NCI-H2196 (cell line): ENCODE results near the gene MPDU1.
A peak's percentile ranks its signal among the peaks of the same experiment; 100 is the strongest.
"Not testable (repeated sequence)": the region's sequence is repeated elsewhere in the genome, so short reads cannot be mapped to it uniquely, and the experiment has no call there.

Source experiments
- DNase-seq: peaks from one replicate; lab custom pipeline; 2025; ENCODE audit not compliant: unreplicated experiment; lab: John Stamatoyannopoulos, UW

Gene MPDU1

DNA sequence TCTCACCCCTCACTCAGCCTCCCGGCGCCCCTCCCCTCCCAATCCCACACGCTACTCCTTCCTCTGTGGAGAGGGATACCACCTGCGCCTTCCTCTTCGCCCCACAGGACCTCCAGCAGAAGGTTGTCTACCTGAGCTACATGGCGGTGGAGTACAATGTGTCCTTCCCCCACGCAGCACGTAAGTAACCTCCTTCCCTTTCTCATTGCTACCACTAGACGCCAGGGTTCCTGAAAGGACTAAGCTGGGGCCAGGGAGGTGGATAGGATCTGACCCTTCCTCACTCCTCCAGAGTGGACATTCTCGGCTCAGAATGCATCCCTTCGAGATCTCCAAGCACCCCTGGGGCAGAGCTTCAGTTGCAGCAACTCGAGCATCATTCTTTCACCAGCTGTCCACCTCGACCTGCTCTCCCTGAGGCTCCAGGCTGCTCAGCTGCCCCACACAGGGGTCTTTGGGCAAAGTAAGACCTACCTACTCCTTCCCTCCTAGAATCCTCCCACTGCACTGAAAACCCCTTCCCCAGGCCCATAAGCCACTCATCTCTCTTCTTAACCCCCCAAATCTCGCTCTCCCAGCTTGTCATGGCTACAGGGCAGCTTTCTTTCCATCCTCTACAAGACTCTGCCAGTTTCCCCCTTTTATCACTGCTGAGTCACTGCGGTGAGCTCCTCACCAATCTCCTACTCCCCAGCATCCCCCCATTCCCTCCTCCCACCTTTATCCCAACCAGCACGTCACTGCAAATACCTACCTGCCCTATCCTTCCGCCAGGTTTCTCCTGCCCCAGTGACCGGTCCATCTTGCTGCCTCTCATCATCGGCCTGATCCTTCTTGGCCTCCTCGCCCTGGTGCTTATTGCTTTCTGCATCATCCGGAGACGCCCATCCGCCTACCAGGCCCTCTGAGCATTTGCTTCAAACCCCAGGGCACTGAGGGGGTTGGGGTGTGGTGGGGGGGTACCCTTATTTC, 2.8 kb upstream of the MPDU1 start:
- DNase-seq, result no peak

DNA sequence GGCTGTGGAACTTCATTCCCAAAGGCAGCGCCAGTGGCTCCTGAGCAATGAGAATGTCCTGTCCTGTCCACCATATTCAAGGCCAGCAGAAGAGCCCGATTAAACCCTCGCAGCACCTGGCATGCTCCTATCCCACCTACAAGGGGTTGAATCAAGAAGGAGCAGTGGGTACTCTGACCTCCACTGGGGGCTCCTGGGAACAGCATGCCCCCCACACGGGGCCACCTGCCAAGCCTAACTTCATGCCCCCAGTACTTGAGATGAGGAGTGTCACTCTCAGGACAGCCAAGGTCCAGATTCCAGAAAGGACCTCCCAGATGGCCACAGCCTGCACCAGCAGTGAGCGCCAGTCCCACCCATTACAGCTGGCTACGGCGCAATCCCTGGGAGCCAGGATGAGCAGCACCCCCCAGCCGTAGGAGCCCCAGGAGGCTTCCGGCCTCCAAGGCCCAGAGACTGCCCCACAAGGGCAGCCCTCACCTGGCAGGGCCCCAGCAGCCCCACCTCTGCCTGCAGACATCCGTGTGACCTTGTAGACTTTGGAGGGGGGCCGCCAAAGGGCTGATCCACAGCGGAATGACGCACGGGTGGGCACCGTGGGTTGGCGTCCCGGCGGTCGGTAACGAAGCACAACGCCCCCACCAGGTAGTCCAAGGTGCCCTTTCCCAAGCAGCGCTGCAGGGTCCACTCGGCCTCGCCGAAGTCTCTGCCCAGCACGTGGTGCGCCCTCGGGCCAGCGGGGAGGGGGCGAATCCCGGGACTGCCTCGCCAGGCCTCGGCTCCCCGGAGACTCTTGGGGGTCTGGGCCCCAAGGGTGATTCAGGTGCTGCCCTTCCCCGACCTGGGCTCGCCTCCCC, 1.0 kb upstream of the MPDU1 start:
- no peak for DNase-seq

DNA sequence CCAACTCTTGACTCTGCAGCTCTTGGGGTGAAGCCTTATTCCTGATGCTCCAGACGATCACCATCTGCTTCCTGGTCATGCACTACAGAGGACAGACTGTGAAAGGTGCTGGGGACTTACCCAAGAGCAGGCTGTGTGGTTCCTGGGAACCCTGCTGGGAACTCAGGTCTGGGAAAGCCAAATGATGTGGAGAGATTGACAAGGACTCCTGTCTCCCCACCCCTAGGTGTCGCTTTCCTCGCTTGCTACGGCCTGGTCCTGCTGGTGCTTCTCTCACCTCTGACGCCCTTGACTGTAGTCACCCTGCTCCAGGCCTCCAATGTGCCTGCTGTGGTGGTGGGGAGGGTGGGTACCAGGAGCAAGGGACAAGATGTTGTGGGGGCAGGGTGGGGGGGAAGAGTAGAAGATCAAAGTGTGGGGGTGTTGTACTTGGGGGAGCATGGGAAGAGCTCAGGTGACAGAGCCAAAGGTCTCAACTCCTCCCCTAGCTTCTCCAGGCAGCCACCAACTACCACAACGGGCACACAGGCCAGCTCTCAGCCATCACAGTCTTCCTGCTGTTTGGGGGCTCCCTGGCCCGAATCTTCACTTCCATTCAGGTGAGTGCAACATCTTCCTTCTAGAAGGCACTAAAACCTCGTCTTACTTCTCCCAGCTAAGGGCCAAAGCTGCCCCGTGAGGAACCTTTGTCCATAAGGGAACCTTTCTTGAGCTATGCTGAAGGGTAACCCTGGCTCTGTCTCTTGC, 3.2 kb downstream of the MPDU1 start:
- DNase-seq, result no peak

GRCh38 chr17:7587420-7588151, 3.9 kb downstream of the MPDU1 start:
- no peak for DNase-seq

DNA sequence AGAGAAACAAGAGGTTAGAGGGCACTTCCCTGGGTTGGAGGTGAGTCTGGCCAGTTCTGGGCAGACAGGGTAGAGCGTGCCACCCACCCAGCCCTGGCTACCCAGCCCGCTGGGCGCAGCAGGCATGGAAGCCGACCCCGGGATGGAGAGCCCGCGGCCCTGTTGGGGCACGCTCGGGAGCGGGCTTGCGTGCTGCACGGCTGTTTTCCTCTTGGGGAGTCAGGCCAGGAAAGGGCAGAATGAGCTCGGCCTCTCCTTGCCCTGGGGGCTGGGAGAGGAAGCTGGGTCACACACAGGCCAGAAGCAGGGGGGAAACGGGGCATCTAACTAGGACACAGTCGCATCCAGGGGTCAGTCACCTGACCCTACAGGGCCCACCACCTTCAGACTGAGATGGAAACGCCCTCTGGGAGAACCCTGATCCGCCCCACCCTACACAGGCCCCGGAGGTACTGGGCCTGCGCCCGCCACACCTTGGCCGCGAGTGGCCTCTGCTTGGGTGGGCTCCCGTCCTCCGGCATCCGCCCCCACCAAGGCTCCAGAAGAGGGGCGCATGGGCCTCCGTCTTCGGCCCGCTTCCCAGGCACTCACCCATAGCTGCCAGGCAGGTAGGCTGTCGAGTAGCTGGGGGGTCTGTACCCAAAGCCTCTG, 5.0 kb downstream of the MPDU1 start:
- no peak for DNase-seq

DNA sequence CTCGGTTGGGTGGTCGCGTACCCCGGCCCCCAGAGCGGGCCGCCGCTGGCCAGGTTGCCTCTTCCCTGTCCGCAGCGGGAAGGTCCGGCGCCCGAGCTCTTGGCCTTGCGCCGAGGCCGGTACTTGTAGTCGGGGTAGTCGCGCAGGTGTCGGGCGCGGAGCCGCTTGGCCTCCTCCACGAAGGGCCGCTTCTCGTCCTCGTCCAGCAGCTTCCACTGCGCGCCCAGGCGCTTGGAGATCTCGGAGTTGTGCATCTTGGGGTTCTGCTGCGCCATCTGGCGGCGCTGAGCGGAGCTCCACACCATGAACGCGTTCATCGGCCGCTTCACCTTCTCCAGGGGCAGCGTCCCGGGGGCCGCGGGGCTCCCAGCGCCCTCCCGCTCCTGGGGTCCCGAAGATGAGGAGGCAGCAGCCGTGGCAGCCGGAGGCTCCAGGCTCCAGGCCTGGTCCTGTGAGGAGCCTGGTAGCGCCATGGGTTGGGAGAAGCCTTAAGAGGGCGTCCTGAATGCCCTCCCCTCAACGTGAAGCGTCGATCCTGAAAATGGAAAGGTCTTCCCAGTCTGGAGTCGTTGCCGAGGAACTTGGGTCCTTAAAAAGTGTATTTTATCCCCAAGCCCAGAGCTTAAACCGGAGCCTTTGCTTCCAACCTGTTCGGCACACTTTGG, 5.7 kb downstream of the MPDU1 start:
- DNase-seq, result no peak

- no peak for DNase-seq
Measured at GRCh38 chr17:7589891-7590691, 6.4 kb downstream of the MPDU1 start, which contains the start of gene SOX15. SOX15 (minus strand) TSS chr17:7590094; CDS start chr17:7589676, 418 bp downstream.

DNA sequence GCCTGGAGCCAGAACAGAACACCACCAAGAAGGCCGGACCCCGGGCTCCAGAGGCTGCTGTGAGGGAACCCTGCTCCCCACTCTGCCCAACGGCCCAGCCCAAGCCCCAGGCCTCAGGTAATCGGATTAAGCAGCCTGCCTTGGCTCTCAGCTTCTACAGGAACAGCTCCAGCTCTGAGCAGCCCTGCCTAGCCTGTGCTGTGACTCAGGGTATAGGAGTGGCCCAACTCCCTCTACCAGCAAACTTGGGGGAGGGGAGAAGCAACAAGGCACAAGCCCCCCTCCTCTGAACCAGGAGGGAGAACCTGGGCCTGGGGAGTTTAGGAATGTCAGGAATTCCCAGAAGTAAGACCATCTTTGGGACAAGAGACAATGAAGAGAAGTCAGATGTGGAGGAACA, 7.1 kb downstream of the MPDU1 start:
- no peak for DNase-seq

GRCh38 chr17:7591596-7591995, 7.9 kb downstream of the MPDU1 start:
- no peak for DNase-seq

- DNase-seq, result no peak
Measured at GRCh38 chr17:7592422-7593021, 8.9 kb downstream of the MPDU1 start.

GRCh38 chr17:7593296-7593695, 9.6 kb downstream of the MPDU1 start:
- DNase-seq, result no peak

DNA sequence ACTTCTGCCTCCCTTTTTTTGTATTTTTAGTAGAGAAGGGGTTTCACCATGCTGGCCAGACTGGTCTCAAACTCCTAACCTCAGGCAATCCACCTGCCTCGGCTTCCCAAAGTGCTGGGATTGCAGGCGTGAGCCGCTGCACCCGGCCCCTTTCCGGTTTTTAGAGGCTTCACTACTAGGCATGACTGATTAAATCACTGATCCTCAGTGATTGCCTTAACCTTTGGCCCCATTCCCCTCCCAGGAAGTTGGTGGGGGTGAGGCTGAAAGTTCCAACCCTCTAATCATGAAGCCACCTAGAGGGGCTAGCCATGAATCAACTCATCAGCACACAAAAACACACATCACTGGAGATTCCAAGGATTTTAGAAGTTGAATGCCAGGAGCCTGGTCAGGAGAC, 13.9 kb downstream of the MPDU1 start:
- DNase-seq, result not testable (repeated sequence)

GRCh38 chr17:7606280-7606679, 22.6 kb downstream of the MPDU1 start:
- DNase-seq, result no peak

GRCh38 chr17:7610641-7611040, 27.0 kb downstream of the MPDU1 start:
- peak; percentile 3 for DNase-seq

- DNase-seq, result no peak
Measured at GRCh38 chr17:7611635-7612293, 28.1 kb downstream of the MPDU1 start.

DNA sequence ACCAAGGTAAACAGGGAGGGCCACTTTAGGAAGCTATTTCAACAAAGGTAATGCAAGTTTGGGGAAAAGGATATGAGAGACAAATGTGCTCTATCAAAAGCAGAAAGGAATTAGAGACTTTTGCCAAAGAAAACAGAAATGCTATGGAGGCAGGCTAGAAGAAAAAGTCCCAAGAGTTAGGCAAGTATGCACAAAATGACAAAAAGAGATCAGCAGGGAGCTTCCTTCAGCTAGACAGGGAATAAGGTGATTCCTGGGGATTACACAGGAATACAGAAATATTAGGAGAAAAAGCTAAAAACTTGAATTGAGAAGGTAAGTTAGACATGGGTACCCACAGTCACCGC, 28.6 kb downstream of the MPDU1 start:
- no peak for DNase-seq

GRCh38 chr17:7613769-7614424, 30.2 kb downstream of the MPDU1 start:
- no peak for DNase-seq
